K562 (cell line): ENCODE measurements around the gene FADD. TPM values are rescaled to one million over a fixed set of nuclear protein-coding genes. Genes with fewer than 3 reads are reported as not detected.

Experiments used
- ARNT ChIP-seq, 2 experiments: fragments of 450-650 bp; IDR thresholded peaks; 2 replicates each; pipeline ENCODE4 v1.6.1; 2016; ENCODE audit warnings: mild to moderate bottlenecking in 1 of 2
- BRD9 ChIP-seq: fragments of 450-650 bp; IDR thresholded peaks from 2 replicates; pipeline ENCODE4 v1.6.1; 2018; ENCODE audit warnings: low read depth; ENCODE audit not compliant: partially characterized antibody
- JUND ChIP-seq, 2 experiments: IDR thresholded peaks; 2 replicates in 1 of 2; 3 replicates in 1 of 2; pipeline ENCODE4 v1.6.1; 2011; ENCODE audit warnings: borderline replicate concordance in 2 of 2, low read depth in 2 of 2, low read length in 2 of 2, improper control_type of control experiment in 1 of 2, missing biosample characterization in 1 of 2, missing genetic modification characterization in 1 of 2, missing genetic modification reagents in 1 of 2
- MEF2A ChIP-seq: IDR thresholded peaks from 2 replicates; pipeline ENCODE4 v1.6.1; 2011; ENCODE audit warnings: low read depth, mild to moderate bottlenecking, low read length, moderate library complexity; ENCODE audit not compliant: control insufficient read depth
- PHF8 ChIP-seq: fragments of 200-600 bp; sonication (generic); IDR thresholded peaks from 2 replicates; pipeline ENCODE4 v1.6.1; 2012; ENCODE audit warnings: mixed run types, mild to moderate bottlenecking, inconsistent platforms, low read length, moderate library complexity, borderline replicate concordance
- PRPF4 ChIP-seq: fragments of 200-400 bp; formaldehyde crosslinking; IDR thresholded peaks from one replicate; pipeline ENCODE4 v1.6.1; 2017; ENCODE audit warnings: low read length, low read depth, mild to moderate bottlenecking; ENCODE audit not compliant: insufficient read depth, poor library complexity, severe bottlenecking
- RBM15 ChIP-seq: fragments of 200-400 bp; formaldehyde crosslinking; IDR thresholded peaks from 2 replicates; pipeline ENCODE4 v1.6.1; 2018; ENCODE audit warnings: mild to moderate bottlenecking, low read length, moderate library complexity; ENCODE audit not compliant: insufficient read depth
- RBM39 ChIP-seq: fragments of 200-400 bp; formaldehyde crosslinking; optimal IDR thresholded peaks from 2 replicates; pipeline ENCODE3; 2018; ENCODE audit warnings: low read depth, low read length
- TAF1 ChIP-seq: IDR thresholded peaks from 2 replicates; pipeline ENCODE4 v1.6.1; 2011; ENCODE audit warnings: mild to moderate bottlenecking, low read length, moderate library complexity; ENCODE audit not compliant: insufficient read depth, control insufficient read depth, severe bottlenecking; ENCODE audit errors: extremely low read depth
- TRIM24 ChIP-seq, 2 experiments: fragments of 450-650 bp; IDR thresholded peaks; 2 replicates each; pipeline ENCODE4 v1.6.1; 2016
- ZNF764 ChIP-seq: fragments of 250-450 bp; sonication (Bioruptor Pico); IDR thresholded peaks from 2 replicates; pipeline ENCODE4 v1.4.0; 2020; ENCODE audit warnings: low read depth, mild to moderate bottlenecking, moderate library complexity
- polyA plus RNA-seq, 8 experiments: library from polyadenylated mRNA; depleted of rRNA in 4 of 8; stranded (reverse) in 5 of 8; unstranded in 3 of 8; fragments of >200 nt; fragmentation: Nextera tagmentation in 2 of 8; fragmentation: Illumina TruSeq in 1 of 8; extraction: Ambion mirVana in 2 of 8; extraction: Trizol in 1 of 8; gene quantifications; 2 replicates each; pipeline versions ENCODE4 v1.2.1 to v1.2.3, GENCODE V29; 2011 to 2014; ENCODE audit warnings: inconsistent platforms in 1 of 8, missing spikeins in 1 of 8
- total RNA-seq, 7 experiments: library from RNA; depleted of rRNA in 6 of 7; stranded (reverse); fragments of >200 nt in 6 of 7; fragmentation: Illumina TruSeq in 2 of 7; extraction: Trizol in 2 of 7; gene quantifications; 2 replicates each; pipeline versions ENCODE4 v1.2.1 to v1.2.3, GENCODE V29; 2011 to 2021; ENCODE audit warnings: low replicate concordance in 1 of 7
- TF ChIP-seq, protein P1 (sequence below): fragments of 250-450 bp; sonication (Bioruptor Pico); IDR thresholded peaks from 2 replicates; pipeline ENCODE4 v1.4.0; 2020; ENCODE audit warnings: mild to moderate bottlenecking, moderate library complexity, borderline replicate concordance
- TF ChIP-seq, protein P2 (sequence below), 2 experiments: fragments of 450-650 bp; conservative IDR thresholded peaks; 2 replicates each; pipeline ENCODE4 v1.6.1; 2017; ENCODE audit warnings: mild to moderate bottlenecking in 2 of 2, moderate library complexity in 2 of 2
- TF ChIP-seq, protein P3 (sequence below), 2 experiments: fragments of 200-800 bp in 1 of 2; sonication (Bioruptor generic) in 1 of 2; sonication (generic) in 1 of 2; formaldehyde crosslinking in 1 of 2; IDR thresholded peaks in 1 of 2; conservative IDR thresholded peaks in 1 of 2; 2 replicates each; pipeline versions ENCODE4 v1.5.0 to v1.6.1; 2016 to 2020; ENCODE audit warnings: missing compliant biosample characterization in 1 of 2, missing genetic modification characterization in 1 of 2, missing genetic modification reagents in 1 of 2
- TF ChIP-seq, protein P4 (sequence below): sonication (generic); formaldehyde crosslinking; IDR thresholded peaks from 2 replicates; pipeline ENCODE4 v1.8.0; 2022; ENCODE audit warnings: missing genetic modification reagents, mild to moderate bottlenecking, moderate library complexity, borderline replicate concordance
- TF ChIP-seq, protein P5 (sequence below): sonication (generic); formaldehyde crosslinking; IDR thresholded peaks from 2 replicates; pipeline ENCODE4 v1.4.0; 2020; ENCODE audit warnings: mild to moderate bottlenecking, missing genetic modification reagents

The FADD gene
- total and polyA plus RNA-seq, 9 of the 15 experiments (the other 6 are each of a cell fraction or from before 2014, with no cell fraction given) = 0.29 to 26.9 (median 20.4) TPM

DNA sequence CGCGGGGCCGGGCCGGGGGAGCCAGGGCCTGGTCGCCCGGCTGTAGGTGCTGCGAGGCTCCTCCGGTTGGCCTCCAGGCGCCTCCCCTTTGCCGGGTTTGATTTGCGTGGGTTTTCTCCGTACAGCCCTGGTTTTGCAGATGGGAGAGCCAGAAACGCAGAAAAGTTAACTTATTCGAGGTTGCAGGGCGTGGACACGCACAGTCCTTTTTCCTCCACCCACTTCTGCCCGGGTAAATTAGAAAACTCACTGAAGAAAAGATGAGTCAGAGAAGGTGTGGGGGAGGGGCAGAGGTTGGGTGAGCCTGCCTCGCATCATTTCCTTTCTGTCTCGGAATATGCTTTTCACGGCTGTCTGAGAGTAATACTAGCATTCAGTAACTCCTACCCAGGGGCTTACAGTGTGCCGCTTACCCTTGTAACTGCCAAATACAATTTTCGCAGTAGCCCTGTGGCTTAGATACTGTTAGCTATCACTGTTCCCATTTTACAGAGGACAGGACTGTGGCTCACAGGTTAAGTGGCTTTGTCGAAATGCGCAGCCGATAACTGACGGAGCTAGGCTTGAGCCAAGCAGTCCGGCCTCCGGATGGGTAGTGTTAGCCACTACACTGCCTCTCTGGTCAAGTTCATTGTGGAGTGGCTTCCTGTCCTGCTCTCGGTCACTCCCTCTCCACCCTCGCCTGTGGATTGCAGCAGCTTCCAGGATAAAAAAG lies 812 bp downstream of the FADD start (continued):
- TF ChIP-seq, protein P1, sequence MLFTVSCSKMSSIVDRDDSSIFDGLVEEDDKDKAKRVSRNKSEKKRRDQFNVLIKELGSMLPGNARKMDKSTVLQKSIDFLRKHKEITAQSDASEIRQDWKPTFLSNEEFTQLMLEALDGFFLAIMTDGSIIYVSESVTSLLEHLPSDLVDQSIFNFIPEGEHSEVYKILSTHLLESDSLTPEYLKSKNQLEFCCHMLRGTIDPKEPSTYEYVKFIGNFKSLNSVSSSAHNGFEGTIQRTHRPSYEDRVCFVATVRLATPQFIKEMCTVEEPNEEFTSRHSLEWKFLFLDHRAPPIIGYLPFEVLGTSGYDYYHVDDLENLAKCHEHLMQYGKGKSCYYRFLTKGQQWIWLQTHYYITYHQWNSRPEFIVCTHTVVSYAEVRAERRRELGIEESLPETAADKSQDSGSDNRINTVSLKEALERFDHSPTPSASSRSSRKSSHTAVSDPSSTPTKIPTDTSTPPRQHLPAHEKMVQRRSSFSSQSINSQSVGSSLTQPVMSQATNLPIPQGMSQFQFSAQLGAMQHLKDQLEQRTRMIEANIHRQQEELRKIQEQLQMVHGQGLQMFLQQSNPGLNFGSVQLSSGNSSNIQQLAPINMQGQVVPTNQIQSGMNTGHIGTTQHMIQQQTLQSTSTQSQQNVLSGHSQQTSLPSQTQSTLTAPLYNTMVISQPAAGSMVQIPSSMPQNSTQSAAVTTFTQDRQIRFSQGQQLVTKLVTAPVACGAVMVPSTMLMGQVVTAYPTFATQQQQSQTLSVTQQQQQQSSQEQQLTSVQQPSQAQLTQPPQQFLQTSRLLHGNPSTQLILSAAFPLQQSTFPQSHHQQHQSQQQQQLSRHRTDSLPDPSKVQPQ (CRISPR knock-in tag) = no peak
- TF ChIP-seq TAF1 = peak; percentile 56
- TF ChIP-seq, protein P2, sequence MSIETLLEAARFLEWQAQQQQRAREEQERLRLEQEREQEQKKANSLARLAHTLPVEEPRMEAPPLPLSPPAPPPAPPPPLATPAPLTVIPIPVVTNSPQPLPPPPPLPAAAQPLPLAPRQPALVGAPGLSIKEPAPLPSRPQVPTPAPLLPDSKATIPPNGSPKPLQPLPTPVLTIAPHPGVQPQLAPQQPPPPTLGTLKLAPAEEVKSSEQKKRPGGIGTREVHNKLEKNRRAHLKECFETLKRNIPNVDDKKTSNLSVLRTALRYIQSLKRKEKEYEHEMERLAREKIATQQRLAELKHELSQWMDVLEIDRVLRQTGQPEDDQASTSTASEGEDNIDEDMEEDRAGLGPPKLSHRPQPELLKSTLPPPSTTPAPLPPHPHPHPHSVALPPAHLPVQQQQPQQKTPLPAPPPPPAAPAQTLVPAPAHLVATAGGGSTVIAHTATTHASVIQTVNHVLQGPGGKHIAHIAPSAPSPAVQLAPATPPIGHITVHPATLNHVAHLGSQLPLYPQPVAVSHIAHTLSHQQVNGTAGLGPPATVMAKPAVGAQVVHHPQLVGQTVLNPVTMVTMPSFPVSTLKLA (conservative IDR thresholded peaks at IDR 0.05) = peak in 1 of 2 experiments; percentile 11; a peak in 2 of 4 replicates
- no peak for TF ChIP-seq ZNF764 (CRISPR knock-in tag)
- TF ChIP-seq PRPF4 = no peak
- no peak for TF ChIP-seq ARNT (IDR thresholded peaks at IDR 0.05)
- no peak for TF ChIP-seq RBM15
- 0 out of 2 replicates have a peak, but pooled peaks have one; percentile 36 for TF ChIP-seq MEF2A
- TF ChIP-seq, protein P3, sequence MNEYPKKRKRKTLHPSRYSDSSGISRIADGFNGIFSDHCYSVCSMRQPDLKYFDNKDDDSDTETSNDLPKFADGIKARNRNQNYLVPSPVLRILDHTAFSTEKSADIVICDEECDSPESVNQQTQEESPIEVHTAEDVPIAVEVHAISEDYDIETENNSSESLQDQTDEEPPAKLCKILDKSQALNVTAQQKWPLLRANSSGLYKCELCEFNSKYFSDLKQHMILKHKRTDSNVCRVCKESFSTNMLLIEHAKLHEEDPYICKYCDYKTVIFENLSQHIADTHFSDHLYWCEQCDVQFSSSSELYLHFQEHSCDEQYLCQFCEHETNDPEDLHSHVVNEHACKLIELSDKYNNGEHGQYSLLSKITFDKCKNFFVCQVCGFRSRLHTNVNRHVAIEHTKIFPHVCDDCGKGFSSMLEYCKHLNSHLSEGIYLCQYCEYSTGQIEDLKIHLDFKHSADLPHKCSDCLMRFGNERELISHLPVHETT (CRISPR knock-in tag; conservative IDR thresholded peaks at IDR 0.05 in 1 of 2, IDR thresholded peaks at IDR 0.05 in 1 of 2) = peak in 1 of 2 experiments; percentile 47; a peak in 1 of 4 replicates
- TF ChIP-seq TRIM24 (IDR thresholded peaks at IDR 0.05) = no peak
- TF ChIP-seq, protein P4, sequence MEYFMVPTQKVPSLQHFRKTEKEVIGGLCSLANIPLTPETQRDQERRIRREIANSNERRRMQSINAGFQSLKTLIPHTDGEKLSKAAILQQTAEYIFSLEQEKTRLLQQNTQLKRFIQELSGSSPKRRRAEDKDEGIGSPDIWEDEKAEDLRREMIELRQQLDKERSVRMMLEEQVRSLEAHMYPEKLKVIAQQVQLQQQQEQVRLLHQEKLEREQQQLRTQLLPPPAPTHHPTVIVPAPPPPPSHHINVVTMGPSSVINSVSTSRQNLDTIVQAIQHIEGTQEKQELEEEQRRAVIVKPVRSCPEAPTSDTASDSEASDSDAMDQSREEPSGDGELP (CRISPR knock-in tag) = peak; percentile 28; the same call in 1 of the 2 replicates
- no peak for TF ChIP-seq RBM39
- no peak for TF ChIP-seq PHF8
- TF ChIP-seq BRD9 = peak; percentile 57
- TF ChIP-seq JUND (IDR thresholded peaks at IDR 0.05; ENCODE audit: borderline replicate concordance, low read depth, low read length) = peak; percentile 97
- TF ChIP-seq JUND (tag; IDR thresholded peaks at IDR 0.05; ENCODE audit: borderline replicate concordance, low read depth, low read length) = peak; percentile 97
- TF ChIP-seq, protein P5, sequence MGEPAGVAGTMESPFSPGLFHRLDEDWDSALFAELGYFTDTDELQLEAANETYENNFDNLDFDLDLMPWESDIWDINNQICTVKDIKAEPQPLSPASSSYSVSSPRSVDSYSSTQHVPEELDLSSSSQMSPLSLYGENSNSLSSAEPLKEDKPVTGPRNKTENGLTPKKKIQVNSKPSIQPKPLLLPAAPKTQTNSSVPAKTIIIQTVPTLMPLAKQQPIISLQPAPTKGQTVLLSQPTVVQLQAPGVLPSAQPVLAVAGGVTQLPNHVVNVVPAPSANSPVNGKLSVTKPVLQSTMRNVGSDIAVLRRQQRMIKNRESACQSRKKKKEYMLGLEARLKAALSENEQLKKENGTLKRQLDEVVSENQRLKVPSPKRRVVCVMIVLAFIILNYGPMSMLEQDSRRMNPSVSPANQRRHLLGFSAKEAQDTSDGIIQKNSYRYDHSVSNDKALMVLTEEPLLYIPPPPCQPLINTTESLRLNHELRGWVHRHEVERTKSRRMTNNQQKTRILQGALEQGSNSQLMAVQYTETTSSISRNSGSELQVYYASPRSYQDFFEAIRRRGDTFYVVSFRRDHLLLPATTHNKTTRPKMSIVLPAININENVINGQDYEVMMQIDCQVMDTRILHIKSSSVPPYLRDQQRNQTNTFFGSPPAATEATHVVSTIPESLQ (CRISPR knock-in tag) = no peak
